Upper lobe of right lung (tissue), 1 donor: ENCODE measurements around the gene ZNF319. TPM values are rescaled to one million over a fixed set of nuclear protein-coding genes. Genes with fewer than 3 reads are reported as not detected.

ENCODE experiments used
- ATAC-seq: fragments of 200-7000 bp; cut with Tn5 transposase; one replicate; pipeline ENCODE4 v1.9.1; 2020; ENCODE audit warnings: mild to moderate bottlenecking, moderate library complexity
- DNase-seq: peaks from one replicate; pipeline ENCODE4 v3.0.0-alpha.2; 2020
- H3K27ac ChIP-seq: fragments of 200-600 bp; one replicate; pipeline ENCODE4 v1.8.0; 2022
- H3K27me3 ChIP-seq: fragments of 200-600 bp; one replicate; pipeline ENCODE4 v1.8.0; 2022; ENCODE audit warnings: mild to moderate bottlenecking
- H3K36me3 ChIP-seq: fragments of 200-600 bp; one replicate; pipeline ENCODE4 v1.8.0; 2022
- H3K4me1 ChIP-seq: fragments of 200-600 bp; one replicate; pipeline ENCODE4 v1.8.0; 2022
- H3K4me3 ChIP-seq: fragments of 200-600 bp; one replicate; pipeline ENCODE4 v1.8.0; 2022; ENCODE audit warnings: mild to moderate bottlenecking
- H3K9me3 ChIP-seq: fragments of 200-600 bp; one replicate; pipeline ENCODE4 v1.8.0; 2022
- intact Hi-C: fragments of 100-400 bp; cut with DNase I; formaldehyde crosslinking; loops from one replicate; pipeline ENCODE4 v1.11.0; 2022
- long read RNA-seq: library from polyadenylated mRNA; unstranded; transcript quantifications from one replicate; pipeline ENCODE4 v2.0.0, GENCODE V29; 2021
- total RNA-seq: library from RNA; stranded (reverse); fragmentation: NEBNext Ultra II Directional; extraction: Animal tissue kit (Norgen Biotek cat#: 25700); gene quantifications from one replicate; pipeline ENCODE4 v1.2.1, GENCODE V29; 2021
- TF ChIP-seq, protein P1 (sequence below): fragments of 200-600 bp; IDR thresholded peaks from one replicate; pipeline ENCODE4 v1.8.0; 2022; ENCODE audit warnings: antibody characterized with exemption
- donor health status: DM: no; HTN: yes; CAD: no; lungs with severe emphysema.

Gene ZNF319
- total RNA-seq: 10.6 TPM
- long read RNA-seq, full-length matches to known transcripts: 7 of 24 reads
- long read RNA-seq, partial matches to known transcripts: 0 of 24 reads
- long read RNA-seq, other reads (novel, unspliced or antisense): 17 of 24 reads

DNA sequence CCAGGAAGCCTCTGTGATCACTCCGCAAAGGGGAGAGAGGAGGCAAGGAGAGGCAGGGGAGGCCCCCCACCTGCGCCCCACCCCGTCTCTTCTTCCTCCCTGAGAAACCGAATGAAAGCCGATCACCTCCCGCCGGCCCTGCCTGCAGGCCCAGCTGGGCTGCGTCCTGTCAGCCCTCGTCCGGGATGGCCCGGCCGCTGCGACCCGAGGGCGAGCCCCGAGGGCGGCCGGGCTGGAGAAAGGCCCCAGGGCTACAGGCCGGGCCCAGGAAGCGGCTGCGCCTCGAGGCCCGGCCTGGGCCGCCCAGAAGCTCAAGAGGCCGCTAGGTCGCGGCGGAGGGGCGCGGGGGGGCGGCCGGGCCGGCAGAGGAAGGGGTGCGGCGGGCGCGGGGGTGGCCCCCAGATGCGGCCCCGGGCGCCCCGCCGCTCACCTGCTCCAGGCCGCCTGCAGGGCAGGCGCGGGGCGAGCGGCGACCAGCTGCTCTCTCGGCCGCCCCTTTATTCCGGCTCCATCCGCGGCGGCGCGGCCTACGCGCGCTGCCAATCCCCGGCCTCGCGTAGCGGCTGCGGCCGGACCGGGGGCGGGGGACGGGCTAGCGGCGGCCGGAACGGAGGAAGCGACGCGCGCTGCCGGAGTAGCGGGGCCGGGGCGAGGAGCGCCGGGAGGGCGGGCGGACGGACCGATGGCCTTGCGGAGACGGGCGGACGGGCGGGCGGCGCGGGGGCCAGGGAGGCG, at the start of gene ZNF319:
TSS of gene ZNF319 (minus strand) at position 702 of the 735 bp plus-strand sequence. CDS start 2,407 bp downstream, outside the sequence.
- ATAC-seq: peak; percentile 3
- intact Hi-C loops: loop anchor here (5.0 kb wide), 1 partner anchor 93 kb away; no protein-coding TSS in a partner anchor
- no peaks in the 10 kb centered on the region for H3K9me3 ChIP-seq
- DNase-seq: no peak
- peaks cover 32% of the 10 kb centered on the region for H3K4me1 ChIP-seq
- H3K36me3 ChIP-seq: peaks cover 23% of the 10 kb centered on the region
- H3K4me3 ChIP-seq: peak within 1 kb of the TSS; percentile 66
- peak within 1 kb of the TSS; percentile 85 for H3K27ac ChIP-seq
- no peaks in the 10 kb centered on the region for H3K27me3 ChIP-seq
- TF ChIP-seq, protein P1, sequence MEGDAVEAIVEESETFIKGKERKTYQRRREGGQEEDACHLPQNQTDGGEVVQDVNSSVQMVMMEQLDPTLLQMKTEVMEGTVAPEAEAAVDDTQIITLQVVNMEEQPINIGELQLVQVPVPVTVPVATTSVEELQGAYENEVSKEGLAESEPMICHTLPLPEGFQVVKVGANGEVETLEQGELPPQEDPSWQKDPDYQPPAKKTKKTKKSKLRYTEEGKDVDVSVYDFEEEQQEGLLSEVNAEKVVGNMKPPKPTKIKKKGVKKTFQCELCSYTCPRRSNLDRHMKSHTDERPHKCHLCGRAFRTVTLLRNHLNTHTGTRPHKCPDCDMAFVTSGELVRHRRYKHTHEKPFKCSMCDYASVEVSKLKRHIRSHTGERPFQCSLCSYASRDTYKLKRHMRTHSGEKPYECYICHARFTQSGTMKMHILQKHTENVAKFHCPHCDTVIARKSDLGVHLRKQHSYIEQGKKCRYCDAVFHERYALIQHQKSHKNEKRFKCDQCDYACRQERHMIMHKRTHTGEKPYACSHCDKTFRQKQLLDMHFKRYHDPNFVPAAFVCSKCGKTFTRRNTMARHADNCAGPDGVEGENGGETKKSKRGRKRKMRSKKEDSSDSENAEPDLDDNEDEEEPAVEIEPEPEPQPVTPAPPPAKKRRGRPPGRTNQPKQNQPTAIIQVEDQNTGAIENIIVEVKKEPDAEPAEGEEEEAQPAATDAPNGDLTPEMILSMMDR: no peak

DNA sequence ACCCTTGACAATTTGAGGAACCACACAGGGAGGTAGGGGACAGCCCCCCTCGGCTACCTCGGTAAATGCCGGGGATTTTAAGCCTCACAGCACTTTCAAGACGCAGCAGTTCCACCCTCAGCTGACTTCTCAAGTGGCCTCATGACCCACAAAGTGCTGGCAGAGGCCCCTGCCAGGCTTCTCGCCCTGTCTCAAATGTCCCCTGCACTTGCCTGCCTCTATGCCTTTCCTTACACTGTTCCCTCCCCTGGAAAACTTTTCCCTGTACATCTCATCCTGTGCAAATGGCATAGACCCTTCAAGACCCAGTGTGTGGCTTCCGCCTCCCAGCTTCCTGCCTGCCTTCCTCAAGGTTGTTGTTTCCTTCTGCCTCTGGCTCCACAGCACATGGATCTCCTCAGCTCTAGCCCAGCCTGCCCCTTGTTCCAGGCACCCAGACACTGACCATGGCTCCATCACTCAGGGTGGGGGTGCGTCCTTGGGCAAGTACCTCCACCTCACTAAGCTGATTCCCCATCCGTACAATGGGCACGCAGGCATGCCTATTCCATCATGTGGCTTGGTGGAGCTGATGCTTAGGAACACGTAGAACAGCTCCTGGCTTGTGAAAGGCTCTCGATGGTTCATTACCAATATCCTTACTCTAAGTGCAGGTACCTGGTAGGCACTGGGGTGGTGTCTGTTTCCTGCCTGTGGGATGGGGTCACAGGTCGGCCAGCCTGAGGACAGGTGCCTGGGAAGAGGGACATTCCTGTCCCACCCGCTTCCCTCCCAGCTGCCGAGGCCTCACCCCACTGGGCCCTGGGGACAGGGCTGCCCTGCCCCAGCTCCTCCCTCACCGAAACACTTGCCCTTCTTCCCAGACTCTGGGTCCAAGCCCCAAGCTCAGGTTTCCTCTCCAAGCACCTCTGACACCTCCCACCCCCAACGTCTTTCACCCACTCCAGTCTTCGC, 49.0 kb upstream of the ZNF319 start:
- Histone ChIP-seq H3K9me3 (no peaks in the 10 kb centered on the region), H3K27ac (no peak overlapping the region), H3K27me3 (no peaks in the 10 kb centered on the region), H3K36me3 (no peaks in the 10 kb centered on the region), H3K4me1 (peaks cover 17% of the 10 kb centered on the region), H3K4me3 (no peak overlapping the region)
- TF ChIP-seq, protein P1: no peak
- no peak for DNase-seq
- ATAC-seq: peak; percentile 46
- intact Hi-C loops: no loop called here

DNA sequence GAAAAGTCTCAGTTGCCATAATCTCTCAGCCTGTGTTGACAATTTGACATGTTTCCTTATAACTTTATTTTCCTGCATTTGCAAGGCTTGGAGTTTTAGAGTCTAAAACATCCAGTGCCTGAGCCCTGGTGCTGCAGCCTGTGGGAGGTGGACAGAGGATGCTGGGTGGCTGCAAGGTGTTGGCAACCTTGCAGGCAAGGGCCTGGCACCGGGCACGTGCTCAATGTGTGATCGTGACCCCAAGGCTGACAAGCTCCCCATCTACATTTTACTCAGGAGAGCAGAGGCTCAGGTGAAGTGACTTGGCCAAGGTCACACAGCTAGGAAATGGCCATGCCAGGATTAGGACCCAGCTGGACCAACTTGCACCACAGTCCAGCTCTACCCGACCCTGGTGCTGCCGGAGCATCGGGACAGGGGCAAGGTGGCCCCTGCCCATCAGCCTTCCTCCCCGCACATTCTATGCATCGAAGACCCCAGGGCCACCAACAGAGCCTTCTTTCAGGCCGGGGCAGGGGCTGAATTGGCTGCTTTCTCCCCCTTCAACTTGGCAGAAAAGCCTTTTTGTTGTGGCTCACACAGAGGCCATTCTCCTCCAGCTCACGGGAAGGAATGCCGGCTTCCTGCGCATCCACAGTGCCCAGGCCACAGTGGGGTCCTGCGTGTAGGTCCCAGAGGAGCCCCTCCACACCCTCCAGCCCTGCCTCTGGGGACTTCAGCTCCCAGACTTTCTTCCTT, 48.2 kb upstream of the ZNF319 start:
- Histone ChIP-seq H3K9me3 (no peaks in the 10 kb centered on the region), H3K27me3 (no peaks in the 10 kb centered on the region), H3K4me3 (no peak overlapping the region), H3K4me1 (peaks cover 17% of the 10 kb centered on the region), H3K27ac (no peak overlapping the region), H3K36me3 (peaks cover 3% of the 10 kb centered on the region)
- intact Hi-C loops: no loop called here
- ATAC-seq: no peak
- TF ChIP-seq, protein P1: no peak
- no peak for DNase-seq

DNA sequence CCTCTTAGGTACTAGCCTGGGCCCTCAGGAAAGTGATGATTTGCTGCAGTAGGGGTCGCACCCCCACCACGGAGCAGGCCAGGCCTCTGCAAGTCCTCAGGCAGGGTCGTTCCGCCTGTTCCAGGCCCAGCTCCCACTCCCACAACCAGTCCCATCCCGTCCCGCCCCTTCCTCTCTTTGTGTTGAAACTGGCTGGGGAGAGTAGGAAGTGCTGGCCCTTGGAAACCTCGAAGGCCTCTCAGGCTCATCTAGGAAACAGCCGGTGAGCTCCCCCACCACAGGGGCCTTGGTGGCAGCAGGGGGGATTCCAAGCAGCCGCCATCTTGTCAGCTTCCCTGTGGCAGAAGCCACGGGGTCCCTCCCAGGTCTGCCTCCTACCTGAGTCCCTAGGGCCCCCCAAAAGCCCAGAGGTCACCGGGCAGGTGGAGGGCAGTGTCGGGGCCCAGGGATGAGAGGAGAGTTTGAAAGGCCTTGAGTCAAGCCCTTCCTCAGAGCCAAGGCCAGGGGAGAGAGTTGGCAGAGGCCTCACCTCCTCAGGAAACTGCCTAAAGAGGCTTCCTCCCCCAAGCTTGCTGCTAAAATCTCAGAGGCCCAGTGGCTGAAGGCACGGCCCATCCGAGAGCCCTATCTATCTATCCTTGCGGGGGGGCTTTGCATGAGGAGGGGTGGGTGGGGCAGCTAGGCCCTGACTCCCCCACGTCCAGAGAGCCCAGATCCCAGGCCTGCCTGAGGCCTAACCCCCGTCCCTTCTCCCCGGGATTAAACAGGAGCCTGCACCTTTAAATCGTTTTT, 47.3 kb upstream of the ZNF319 start:
- no peak overlapping the region for H3K4me3 ChIP-seq
- no peak for ATAC-seq
- TF ChIP-seq, protein P1: no peak
- H3K36me3 ChIP-seq: peaks cover 9% of the 10 kb centered on the region
- no peak for DNase-seq
- intact Hi-C loops: no loop called here
- H3K27ac ChIP-seq: no peak overlapping the region
- no peaks in the 10 kb centered on the region for H3K27me3 ChIP-seq
- H3K9me3 ChIP-seq: no peaks in the 10 kb centered on the region
- peaks cover 17% of the 10 kb centered on the region for H3K4me1 ChIP-seq
